Calu3 (cell line): Measurements from ENCODE around the gene FGD5. TPM values are rescaled to one million over a fixed set of nuclear protein-coding genes. Genes with fewer than 3 reads are reported as not detected.

Experiments used
- BruUV-seq: library from RNA; stranded (reverse); fragments of 400-500 nt; replicated peaks from 2 replicates; lab custom pipeline; 2021; lab: Mats Ljungman, UMichigan
- CTCF ChIA-PET: fragments of 300-600 bp; sonication (Branson Sonifier 250); formaldehyde crosslinking; loops from one replicate; lab custom pipeline; 2022; ENCODE audit warnings: antibody characterized with exemption; lab: Charles Lee
- DNase-seq: peaks from one replicate; pipeline ENCODE4 v3.0.0; 2022
- H3K27ac Mint-ChIP-seq: one replicate; pipeline ENCODE4 v1.8.0; 2022; ENCODE audit warnings: mixed read lengths; ENCODE audit not compliant: unreplicated experiment
- H3K27me3 Mint-ChIP-seq: one replicate; pipeline ENCODE4 v1.8.0; 2022; ENCODE audit warnings: mixed read lengths; ENCODE audit not compliant: unreplicated experiment
- H3K36me3 Mint-ChIP-seq: one replicate; pipeline ENCODE4 v1.8.0; 2022; ENCODE audit warnings: mild to moderate bottlenecking, moderate library complexity, mixed read lengths; ENCODE audit not compliant: insufficient read depth, unreplicated experiment
- H3K4me1 Mint-ChIP-seq: one replicate; pipeline ENCODE4 v1.8.0; 2022; ENCODE audit warnings: mild to moderate bottlenecking, low read depth, mixed read lengths; ENCODE audit not compliant: unreplicated experiment
- H3K4me3 Mint-ChIP-seq: one replicate; pipeline ENCODE4 v1.8.0; 2022; ENCODE audit warnings: mild to moderate bottlenecking, low read depth, moderate library complexity, mixed read lengths; ENCODE audit not compliant: unreplicated experiment
- H3K9me3 Mint-ChIP-seq: one replicate; pipeline ENCODE4 v1.8.0; 2022; ENCODE audit warnings: low read depth, mixed read lengths; ENCODE audit not compliant: unreplicated experiment
- intact Hi-C: fragments of 100-400 bp; cut with micrococcal nuclease; formaldehyde crosslinking; loops from one replicate; pipeline ENCODE4 v1.10.0; 2022; ENCODE audit not compliant: unreplicated experiment
- total RNA-seq: library from RNA; stranded (reverse); gene quantifications from 2 replicates; pipeline ENCODE4 v1.2.3, GENCODE V29; 2022
- TF ChIP-seq, protein P1 (sequence below): fragments of 200-600 bp; IDR thresholded peaks from one replicate; pipeline ENCODE4 v1.8.0; 2022; ENCODE audit warnings: antibody characterized with exemption; ENCODE audit not compliant: unreplicated experiment

The FGD5 gene
- total RNA-seq, 1 experiment from 2014 or later: not detected

DNA sequence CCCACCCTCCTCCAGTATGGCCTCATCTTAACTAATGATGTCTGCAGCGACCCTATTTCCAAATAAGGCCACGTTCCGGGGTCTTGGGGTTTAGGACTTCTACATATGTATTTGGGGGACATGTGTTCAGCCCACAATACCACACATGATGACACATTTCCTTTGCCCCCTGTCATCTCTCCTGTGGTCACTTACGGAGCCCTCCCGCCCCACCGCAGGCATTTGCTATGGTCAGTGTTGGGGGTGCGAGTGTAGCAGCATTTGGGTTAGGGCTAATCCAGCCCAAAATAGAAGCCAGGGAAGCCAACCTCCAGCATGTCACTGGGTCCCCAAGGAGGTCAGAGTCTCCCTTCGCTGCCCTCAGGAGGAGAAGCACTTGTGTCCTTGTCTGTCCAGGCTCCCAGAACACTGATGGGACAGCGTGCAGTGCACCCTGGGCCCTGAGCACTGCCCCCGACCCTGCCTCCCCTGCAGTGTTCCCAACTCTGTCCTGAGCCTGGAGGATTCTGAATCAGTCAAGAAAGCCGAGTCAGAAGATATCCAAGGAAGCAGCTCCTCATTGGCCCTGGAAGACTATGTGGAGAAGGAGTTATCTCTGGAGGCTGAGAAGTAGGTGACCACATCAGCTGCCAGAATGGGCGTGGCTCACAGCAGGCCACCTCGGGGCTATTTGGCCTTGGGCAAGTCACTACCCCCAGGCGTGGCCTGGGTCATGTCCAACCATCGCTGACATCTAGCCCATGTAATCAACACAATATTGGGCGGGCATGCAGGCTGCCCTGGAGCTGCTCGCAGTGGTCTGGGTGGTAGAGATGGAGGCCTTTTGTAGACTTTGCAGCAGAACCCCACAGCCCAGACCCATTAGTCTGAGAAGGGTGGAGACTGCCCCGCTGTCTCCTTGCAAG is 46.9 kb upstream of the FGD5 start:
- Mint-ChIP-seq H3K9me3 (no peaks in the 10 kb centered on the region), H3K4me1 (no peaks in the 10 kb centered on the region)
- no TSS peak for BruUV-seq

DNA sequence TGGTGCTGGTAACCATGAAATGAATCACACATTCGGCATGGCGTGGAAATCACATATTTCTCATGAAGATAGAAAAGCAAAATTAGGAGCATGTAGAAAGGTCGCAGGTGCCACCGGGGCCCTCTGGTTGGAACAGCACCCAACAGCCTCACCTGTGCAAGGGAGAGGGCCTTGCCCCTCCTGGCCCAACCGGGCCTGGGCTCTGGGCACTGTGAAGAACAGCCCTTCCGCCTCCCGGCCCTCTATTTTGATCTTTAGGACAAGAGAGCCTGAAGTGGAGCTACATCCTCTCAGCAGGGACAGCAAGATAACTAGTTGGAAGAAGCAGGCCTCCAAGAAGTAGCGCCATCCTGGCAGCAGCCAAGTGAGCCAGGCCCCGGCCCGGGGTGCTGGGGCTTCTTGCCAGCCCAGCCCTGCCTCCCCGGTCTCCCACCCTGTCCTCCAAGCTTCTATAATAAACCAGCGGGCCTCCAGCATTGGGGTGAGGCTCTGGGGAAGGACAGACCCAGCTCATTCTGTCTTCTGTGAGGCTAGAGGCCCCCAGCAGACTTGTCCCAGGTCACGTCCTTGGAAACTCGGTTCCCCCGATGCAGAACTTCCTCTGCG is 46.1 kb upstream of the FGD5 start:
- Mint-ChIP-seq H3K4me1 (no peaks in the 10 kb centered on the region), H3K36me3 (no peaks in the 10 kb centered on the region), H3K27me3 (peaks cover 58% of the 10 kb centered on the region), H3K9me3 (no peaks in the 10 kb centered on the region), H3K27ac (no peak overlapping the region), H3K4me3 (no peak overlapping the region)
- CTCF ChIA-PET: no interaction called here
- DNase-seq: no peak
- TF ChIP-seq, protein P1, sequence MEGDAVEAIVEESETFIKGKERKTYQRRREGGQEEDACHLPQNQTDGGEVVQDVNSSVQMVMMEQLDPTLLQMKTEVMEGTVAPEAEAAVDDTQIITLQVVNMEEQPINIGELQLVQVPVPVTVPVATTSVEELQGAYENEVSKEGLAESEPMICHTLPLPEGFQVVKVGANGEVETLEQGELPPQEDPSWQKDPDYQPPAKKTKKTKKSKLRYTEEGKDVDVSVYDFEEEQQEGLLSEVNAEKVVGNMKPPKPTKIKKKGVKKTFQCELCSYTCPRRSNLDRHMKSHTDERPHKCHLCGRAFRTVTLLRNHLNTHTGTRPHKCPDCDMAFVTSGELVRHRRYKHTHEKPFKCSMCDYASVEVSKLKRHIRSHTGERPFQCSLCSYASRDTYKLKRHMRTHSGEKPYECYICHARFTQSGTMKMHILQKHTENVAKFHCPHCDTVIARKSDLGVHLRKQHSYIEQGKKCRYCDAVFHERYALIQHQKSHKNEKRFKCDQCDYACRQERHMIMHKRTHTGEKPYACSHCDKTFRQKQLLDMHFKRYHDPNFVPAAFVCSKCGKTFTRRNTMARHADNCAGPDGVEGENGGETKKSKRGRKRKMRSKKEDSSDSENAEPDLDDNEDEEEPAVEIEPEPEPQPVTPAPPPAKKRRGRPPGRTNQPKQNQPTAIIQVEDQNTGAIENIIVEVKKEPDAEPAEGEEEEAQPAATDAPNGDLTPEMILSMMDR: no peak
- BruUV-seq: no TSS peak
- intact Hi-C loops: no loop called here

More for the DNA sequence above, 46.9 kb upstream of the FGD5 start:
- H3K4me3 Mint-ChIP-seq: no peak overlapping the region
- intact Hi-C loops: no loop called here
- CTCF ChIA-PET: no interaction called here
- H3K36me3 Mint-ChIP-seq: no peaks in the 10 kb centered on the region
- no peak overlapping the region for H3K27ac Mint-ChIP-seq
- TF ChIP-seq, protein P1: no peak
- H3K27me3 Mint-ChIP-seq: peaks cover 62% of the 10 kb centered on the region
- no peak for DNase-seq

DNA sequence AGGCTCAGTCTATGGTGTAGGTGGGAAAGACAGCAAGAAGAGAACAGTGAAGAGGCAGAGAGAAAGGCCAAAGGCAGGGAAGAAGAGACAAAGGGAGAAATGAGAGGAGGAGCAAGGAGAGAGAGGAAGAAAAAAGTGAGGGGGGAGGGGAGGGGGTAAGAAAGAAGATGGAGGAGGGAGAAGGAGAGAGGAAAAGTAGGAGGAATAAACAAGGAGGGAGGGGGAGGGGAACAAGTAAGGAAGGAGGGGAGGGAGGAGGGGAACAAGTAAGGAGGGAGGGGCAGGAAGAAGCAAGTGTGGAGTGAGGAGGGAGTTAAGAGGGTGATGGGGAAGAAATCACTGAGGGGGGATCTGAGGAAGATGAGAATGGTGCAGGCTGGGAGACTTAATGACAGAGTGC is 45.5 kb upstream of the FGD5 start:
- Mint-ChIP-seq H3K36me3 (no peaks in the 10 kb centered on the region), H3K27me3 (peaks cover 58% of the 10 kb centered on the region), H3K4me1 (no peaks in the 10 kb centered on the region), H3K9me3 (no peaks in the 10 kb centered on the region), H3K27ac (no peak overlapping the region), H3K4me3 (no peak overlapping the region)
- CTCF ChIA-PET: no interaction called here
- intact Hi-C loops: no loop called here
- no peak for DNase-seq
- TF ChIP-seq, protein P1: no peak
- BruUV-seq: no TSS peak

DNA sequence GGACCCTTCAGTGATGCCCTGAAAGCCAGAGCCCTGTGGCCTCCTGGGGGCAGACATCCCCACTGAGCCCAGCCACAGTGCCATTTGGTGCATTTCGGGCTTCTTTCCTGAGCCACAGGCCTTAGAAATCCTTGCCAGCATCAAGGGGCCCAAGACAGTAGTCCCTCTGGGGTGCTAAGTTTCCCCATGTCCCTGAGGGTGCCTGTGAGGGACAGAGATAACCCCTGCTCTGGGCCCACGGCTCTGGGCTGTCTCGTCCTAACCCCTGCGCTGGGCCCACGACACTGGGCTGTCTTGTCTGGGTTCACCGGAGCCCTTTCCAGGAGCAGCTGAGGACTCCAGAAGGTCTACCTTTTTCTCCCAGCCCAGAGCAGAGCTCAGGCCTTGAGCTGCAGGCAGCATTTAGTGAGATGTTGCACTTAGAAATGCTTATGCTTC is 45.1 kb upstream of the FGD5 start:
- Mint-ChIP-seq H3K9me3 (peaks cover 2% of the 10 kb centered on the region), H3K27ac (no peak overlapping the region), H3K4me1 (no peaks in the 10 kb centered on the region), H3K4me3 (no peak overlapping the region), H3K27me3 (peaks cover 58% of the 10 kb centered on the region), H3K36me3 (no peaks in the 10 kb centered on the region)
- no TSS peak for BruUV-seq
- TF ChIP-seq, protein P1: no peak
- CTCF ChIA-PET: no interaction called here
- DNase-seq: no peak
- intact Hi-C loops: no loop called here
